A549 (cell line): ENCODE data around the gene TIMP1.

Experiments
- CEBPB ChIP-seq, 2 experiments: fragments of >200 bp in 1 of 2; sonication (Bioruptor Twin) in 1 of 2; formaldehyde crosslinking in 1 of 2; IDR thresholded peaks; 2 replicates each; pipeline ENCODE4 v1.6.1; 2012 to 2016
- CHD2 ChIP-seq: fragments of 150-350 bp; IDR thresholded peaks from 2 replicates; pipeline ENCODE4 v1.6.1; 2014; ENCODE audit warnings: low read length; ENCODE audit not compliant: partially characterized antibody
- CTCF ChIP-seq: fragments of >200 bp; sonication (Bioruptor Twin); formaldehyde crosslinking; IDR thresholded peaks from 3 replicates; pipeline ENCODE4 v1.5.1; 2016
- EP300 ChIP-seq, 2 experiments: fragments of >200 bp; sonication (Bioruptor Twin); formaldehyde crosslinking; IDR thresholded peaks; 2 replicates in 1 of 2; 3 replicates in 1 of 2; pipeline ENCODE4 v1.6.1; 2016 to 2017
- HMGXB4 ChIP-seq: fragments of 250-450 bp; sonication (Bioruptor Pico); IDR thresholded peaks from 2 replicates; pipeline ENCODE4 v1.5.0; 2021; ENCODE audit warnings: mild to moderate bottlenecking, moderate library complexity, borderline replicate concordance
- HOXB13 ChIP-seq: fragments of 250-450 bp; sonication (Bioruptor Pico); IDR thresholded peaks from 2 replicates; pipeline ENCODE4 v1.5.0; 2020; ENCODE audit warnings: low read depth, mild to moderate bottlenecking, moderate library complexity
- JUN ChIP-seq, 2 experiments: fragments of >200 bp; sonication (Bioruptor Twin); formaldehyde crosslinking; IDR thresholded peaks; 2 replicates in 1 of 2; 3 replicates in 1 of 2; pipeline ENCODE4 v1.6.1; 2016 to 2017
- KDM1A ChIP-seq: fragments of 200-600 bp; sonication (generic); IDR thresholded peaks from 2 replicates; pipeline ENCODE4 v1.6.1; 2016; ENCODE audit warnings: low read depth, mild to moderate bottlenecking
- MAX ChIP-seq: IDR thresholded peaks from 2 replicates; pipeline ENCODE4 v1.6.1; 2012
- MAZ ChIP-seq: fragments of 150-350 bp; IDR thresholded peaks from 2 replicates; pipeline ENCODE4 v1.6.1; 2014; ENCODE audit warnings: antibody characterized with exemption, low read depth, low read length, borderline replicate concordance
- MYC ChIP-seq: IDR thresholded peaks from 2 replicates; pipeline ENCODE4 v1.6.1; 2012; ENCODE audit warnings: mild to moderate bottlenecking, inconsistent platforms, low read length, improper control_type of control experiment, borderline replicate concordance
- RCOR1 ChIP-seq: fragments of 150-350 bp; IDR thresholded peaks from 2 replicates; pipeline ENCODE4 v1.6.1; 2014; ENCODE audit warnings: antibody characterized with exemption, low read length, low read depth
- RFX5 ChIP-seq: fragments of 450-650 bp; IDR thresholded peaks from 2 replicates; pipeline ENCODE4 v1.7.1; 2014; ENCODE audit warnings: antibody characterized with exemption, mild to moderate bottlenecking, moderate library complexity

- TF ChIP-seq MAX, result no peak
- TF ChIP-seq EP300 (IDR thresholded peaks at IDR 0.05), result no peak
- TF ChIP-seq CTCF, result no peak
- no peak for TF ChIP-seq KDM1A
- TF ChIP-seq CEBPB (IDR thresholded peaks at IDR 0.05), result no peak
- no peak for TF ChIP-seq MYC
- no peak for TF ChIP-seq HMGXB4 (CRISPR knock-in tag)
- TF ChIP-seq JUN (IDR thresholded peaks at IDR 0.05), result no peak
- no peak for TF ChIP-seq RCOR1
- no peak for TF ChIP-seq CHD2
- no peak for TF ChIP-seq MAZ
- no peak for TF ChIP-seq RFX5
- TF ChIP-seq HOXB13 (CRISPR knock-in tag), result no peak
These were observed 39.6 kb downstream of the TIMP1 start for GRCh38 chrX:47621851-47622250.
